Measurements from ENCODE around the gene ZRANB1. TPM values are rescaled to one million over a fixed set of nuclear protein-coding genes. Genes with fewer than 3 reads are reported as not detected.
A peak's percentile ranks its signal among the peaks of the same experiment; 100 is the strongest.

Gene ZRANB1
- total RNA-seq, 4 donors from 2014 or later = 14.9 to 55.3 (median 28.3) TPM

DNA sequence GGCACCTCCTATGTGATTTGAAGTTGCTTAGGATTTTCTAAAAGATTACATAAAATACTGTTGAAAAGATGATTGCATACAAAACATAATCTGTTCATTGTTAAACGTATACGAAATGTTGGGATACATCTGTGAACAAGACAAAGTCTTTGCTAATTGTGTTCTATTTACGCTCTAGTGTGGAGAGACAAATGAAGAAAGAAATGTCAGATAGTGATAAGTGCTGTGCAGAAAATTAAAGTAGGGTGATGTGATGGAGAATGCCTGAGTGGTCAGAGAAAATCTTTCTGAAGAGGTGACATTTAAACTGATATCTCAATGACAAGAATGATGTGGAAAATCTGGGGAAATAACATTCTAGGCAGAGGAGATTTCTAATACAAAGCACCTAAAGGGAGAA is 13.4 kb upstream of the ZRANB1 start:
- H3K4me1 ChIP-seq = no peaks in the 10 kb centered on the region
- H3K27ac ChIP-seq = no peak overlapping the region
- intact Hi-C loops (cut with DNase I; ENCODE audit: low total_unique reads) = no loop called here
- H3K4me3 ChIP-seq = no peak overlapping the region
- H3K27me3 ChIP-seq = no peaks in the 10 kb centered on the region
- H3K36me3 ChIP-seq = no peaks in the 10 kb centered on the region
- TF ChIP-seq POLR2A (IDR thresholded peaks at IDR 0.05) = no peak
- TF ChIP-seq CTCF (IDR thresholded peaks at IDR 0.05) = no peak
- DNase-seq = no peak
- no peaks in the 10 kb centered on the region for H3K9me3 ChIP-seq

- Histone ChIP-seq H3K27me3 (no peaks in the 10 kb centered on the region), H3K4me3 (no peak overlapping the region), H3K9me3 (no peaks in the 10 kb centered on the region), H3K36me3 (no peaks in the 10 kb centered on the region), H3K4me1 (no peaks in the 10 kb centered on the region), H3K27ac (no peak overlapping the region)
- DNase-seq = no peak
- intact Hi-C loops (cut with DNase I; ENCODE audit: low total_unique reads) = no loop called here
- TF ChIP-seq POLR2A (IDR thresholded peaks at IDR 0.05) (no peak), CTCF (IDR thresholded peaks at IDR 0.05) (no peak)
These were observed 6.0 kb upstream of the ZRANB1 start for GRCh38 chr10:124935946-124936345.

DNA sequence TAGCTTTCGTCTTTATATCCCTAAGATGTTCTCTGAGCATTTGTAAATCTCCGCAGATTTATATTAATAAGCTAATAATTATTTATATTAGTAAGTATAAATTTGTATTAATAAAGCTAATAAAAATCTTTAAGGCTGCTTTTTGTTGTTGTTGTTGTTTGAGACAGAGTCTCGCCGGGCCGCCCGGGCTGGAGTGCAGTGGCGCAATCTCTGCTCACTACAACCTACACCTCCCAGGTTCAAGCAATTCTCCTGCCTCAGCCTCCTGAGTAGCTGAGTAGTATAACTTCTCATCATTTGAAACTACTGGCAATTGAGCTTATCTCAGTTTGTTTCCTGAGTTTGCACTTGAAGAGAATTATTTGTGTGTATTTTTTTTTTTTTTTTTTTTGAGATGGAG is 5.1 kb upstream of the ZRANB1 start:
- no peak overlapping the region for H3K4me3 ChIP-seq
- no peaks in the 10 kb centered on the region for H3K36me3 ChIP-seq
- intact Hi-C loops (cut with DNase I; ENCODE audit: low total_unique reads) = no loop called here
- H3K27me3 ChIP-seq = no peaks in the 10 kb centered on the region
- no peak for TF ChIP-seq POLR2A (IDR thresholded peaks at IDR 0.05)
- no peak for TF ChIP-seq CTCF (IDR thresholded peaks at IDR 0.05)
- H3K4me1 ChIP-seq = peaks cover 0 to 3% of the 10 kb centered on the region in 2 donors
- no peak overlapping the region for H3K27ac ChIP-seq
- no peaks in the 10 kb centered on the region for H3K9me3 ChIP-seq
- no peak for DNase-seq

DNA sequence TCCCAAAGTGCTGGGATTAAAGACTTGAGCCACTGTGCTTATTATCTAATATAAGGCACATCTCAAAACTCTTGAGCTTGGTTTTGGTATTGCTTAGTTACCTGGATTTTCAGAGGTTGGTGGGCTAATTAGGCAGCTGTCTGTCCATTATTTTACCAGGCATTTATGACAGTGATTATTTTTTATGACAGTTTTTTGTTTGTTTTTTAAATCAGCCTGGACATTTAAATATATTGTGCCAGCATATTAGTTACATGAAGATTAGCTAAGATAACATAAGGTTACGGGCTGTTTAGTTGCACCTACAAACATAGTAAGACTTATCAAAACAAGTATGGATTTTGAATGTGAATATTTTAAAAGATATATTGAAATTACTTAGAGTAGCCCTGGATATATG is 2.6 kb upstream of the ZRANB1 start:
- Histone ChIP-seq H3K4me3 (no peak overlapping the region), H3K36me3 (no peaks in the 10 kb centered on the region), H3K9me3 (no peaks in the 10 kb centered on the region), H3K27me3 (no peaks in the 10 kb centered on the region), H3K27ac (no peak overlapping the region), H3K4me1 (peaks cover 0 to 24% of the 10 kb centered on the region in 2 donors)
- intact Hi-C loops (cut with DNase I; ENCODE audit: low total_unique reads) = no loop called here
- TF ChIP-seq CTCF (IDR thresholded peaks at IDR 0.05) = no peak
- no peak for DNase-seq

DNA sequence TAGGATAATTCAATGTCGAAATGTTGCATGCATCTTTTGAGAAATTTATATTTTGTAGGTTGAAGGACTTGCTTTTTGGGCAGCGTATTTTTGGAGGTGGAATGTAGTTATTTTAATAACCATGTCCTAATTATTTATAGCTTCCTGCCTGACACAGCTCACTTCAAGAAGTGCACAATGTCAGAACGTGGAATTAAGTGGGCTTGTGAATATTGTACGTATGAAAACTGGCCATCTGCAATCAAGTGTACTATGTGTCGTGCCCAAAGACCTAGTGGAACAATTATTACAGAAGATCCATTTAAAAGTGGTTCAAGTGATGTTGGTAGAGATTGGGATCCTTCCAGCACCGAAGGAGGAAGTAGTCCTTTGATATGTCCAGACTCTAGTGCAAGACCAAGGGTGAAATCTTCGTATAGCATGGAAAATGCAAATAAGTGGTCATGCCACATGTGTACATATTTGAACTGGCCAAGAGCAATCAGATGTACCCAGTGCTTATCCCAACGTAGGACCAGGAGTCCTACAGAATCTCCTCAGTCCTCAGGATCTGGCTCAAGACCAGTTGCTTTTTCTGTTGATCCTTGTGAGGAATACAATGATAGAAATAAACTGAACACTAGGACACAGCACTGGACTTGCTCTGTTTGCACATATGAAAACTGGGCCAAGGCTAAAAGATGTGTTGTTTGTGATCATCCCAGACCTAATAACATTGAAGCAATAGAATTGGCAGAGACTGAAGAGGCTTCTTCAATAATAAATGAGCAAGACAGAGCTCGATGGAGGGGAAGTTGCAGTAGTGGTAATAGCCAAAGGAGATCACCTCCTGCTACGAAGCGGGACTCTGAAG is 620 bp downstream of the ZRANB1 start:
- H3K27ac ChIP-seq = peak overlapping the region; percentile 23 to 63
- TF ChIP-seq CTCF (IDR thresholded peaks at IDR 0.05) (no peak), POLR2A (IDR thresholded peaks at IDR 0.05) (no peak)
- no peak for DNase-seq
- no peaks in the 10 kb centered on the region for H3K9me3 ChIP-seq
- H3K4me3 ChIP-seq = peak overlapping the region in 1 of 2 donors; percentile 4
- H3K36me3 ChIP-seq = no peaks in the 10 kb centered on the region
- no peaks in the 10 kb centered on the region for H3K27me3 ChIP-seq
- intact Hi-C loops (cut with DNase I; ENCODE audit: low total_unique reads) = no loop called here
- peaks cover 0 to 33% of the 10 kb centered on the region in 2 donors for H3K4me1 ChIP-seq

Data from uterus (tissue), 4 donors.